Ishikawa (cell line): Measurements from ENCODE around the gene LPAR6.

Source experiments
- CEBPB ChIP-seq: IDR thresholded peaks from 2 replicates; pipeline ENCODE4 v1.6.1; 2012
- CREB1 ChIP-seq: IDR thresholded peaks from 2 replicates; pipeline ENCODE4 v1.6.1; 2012; ENCODE audit warnings: low read depth
- EGR1 ChIP-seq: IDR thresholded peaks from 2 replicates; pipeline ENCODE4 v1.6.1; 2012
- EP300 ChIP-seq: IDR thresholded peaks from 2 replicates; pipeline ENCODE4 v1.6.1; 2012; ENCODE audit warnings: borderline replicate concordance
- FOXM1 ChIP-seq: IDR thresholded peaks from 2 replicates; pipeline ENCODE4 v1.6.1; 2012; ENCODE audit warnings: low read depth, borderline replicate concordance
- NFIC ChIP-seq: IDR thresholded peaks from 2 replicates; pipeline ENCODE4 v1.6.1; 2012
- RAD21 ChIP-seq: IDR thresholded peaks from 2 replicates; pipeline ENCODE4 v1.6.1; 2012; ENCODE audit warnings: low read depth
- TAF1 ChIP-seq: IDR thresholded peaks from 2 replicates; pipeline ENCODE4 v1.6.1; 2012; ENCODE audit warnings: low read depth, mild to moderate bottlenecking
- TCF12 ChIP-seq: IDR thresholded peaks from 2 replicates; pipeline ENCODE4 v1.6.1; 2012; ENCODE audit warnings: low read depth
- TEAD4 ChIP-seq: IDR thresholded peaks from 2 replicates; pipeline ENCODE4 v1.6.1; 2012
- YY1 ChIP-seq: IDR thresholded peaks from 2 replicates; pipeline ENCODE4 v1.6.1; 2012; ENCODE audit warnings: low read depth
- ZBTB7A ChIP-seq: IDR thresholded peaks from 2 replicates; pipeline ENCODE4 v1.6.1; 2012; ENCODE audit warnings: low read depth
- TF ChIP-seq, protein P1 (sequence below): IDR thresholded peaks from 2 replicates; pipeline ENCODE4 v1.6.1; 2012; ENCODE audit warnings: low read depth, mild to moderate bottlenecking
- TF ChIP-seq, protein P2 (sequence below): IDR thresholded peaks from 2 replicates; pipeline ENCODE4 v1.6.1; 2012
- TF ChIP-seq, protein P3 (sequence below): IDR thresholded peaks from 2 replicates; pipeline ENCODE4 v1.6.1; 2012

The LPAR6 gene

DNA sequence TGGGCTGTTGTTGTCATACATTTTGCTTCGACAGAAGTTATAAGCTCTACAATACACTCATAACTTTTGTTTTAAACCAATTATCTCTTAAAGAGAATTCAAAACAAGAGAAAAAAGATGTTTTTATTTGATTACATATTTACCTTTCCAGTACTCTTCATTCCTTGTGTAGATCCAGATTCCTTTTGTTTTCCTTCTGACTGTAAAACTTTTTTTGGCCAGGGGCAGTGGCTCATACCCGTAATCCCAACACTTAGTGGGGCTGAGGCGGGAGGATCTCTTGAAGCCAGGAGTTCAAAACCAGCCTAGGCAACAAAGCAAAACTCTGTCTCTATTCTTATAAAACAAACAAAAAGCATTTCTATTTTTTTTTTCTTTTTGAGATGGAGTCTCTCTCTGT lies 21.7 kb downstream of the LPAR6 start:
- no peak for TF ChIP-seq YY1
- no peak for TF ChIP-seq EP300

DNA sequence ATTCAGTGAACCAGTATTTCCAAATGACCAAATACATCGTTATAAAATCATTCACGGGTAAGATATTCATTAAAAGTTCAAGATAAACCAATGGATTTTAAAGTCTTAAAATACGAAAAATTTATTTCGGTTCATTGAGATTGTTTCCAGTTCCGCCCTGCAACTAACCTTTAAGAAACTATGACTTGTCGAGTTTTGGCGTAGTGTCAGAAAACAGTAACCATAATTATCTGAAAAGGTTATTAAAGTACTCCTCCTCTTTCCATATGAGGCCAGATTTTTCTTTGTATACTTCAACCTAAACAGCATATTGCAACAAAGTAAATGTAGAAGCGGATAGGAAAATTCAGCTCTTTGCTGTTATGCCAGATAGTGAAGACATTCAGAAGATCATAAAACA lies 26.1 kb downstream of the LPAR6 start:
- TF ChIP-seq CEBPB (no peak), YY1 (no peak), TCF12 (no peak), EP300 (no peak), RAD21 (no peak), FOXM1 (no peak)

DNA sequence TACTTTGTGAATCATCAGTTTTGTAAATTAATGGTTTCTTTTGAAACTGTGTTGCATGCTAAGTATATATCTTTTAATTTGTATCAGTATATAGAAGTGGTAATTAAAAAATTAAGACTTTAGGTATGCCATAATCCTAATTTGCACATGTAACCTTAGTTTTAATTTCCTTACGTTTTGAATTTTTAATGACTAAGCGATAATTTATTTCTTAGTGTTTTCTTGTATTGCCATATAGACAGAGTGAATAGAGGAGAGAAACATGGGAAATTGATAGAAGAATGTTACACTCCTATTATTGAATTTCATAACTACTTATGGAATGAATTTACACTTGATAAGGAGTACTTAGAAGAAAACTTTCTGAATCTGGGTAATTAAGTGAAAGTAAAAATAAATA lies 29.5 kb downstream of the LPAR6 start:
- TF ChIP-seq TCF12, result no peak
- no peak for TF ChIP-seq RAD21
- TF ChIP-seq TEAD4, result no peak
- TF ChIP-seq, protein P1, sequence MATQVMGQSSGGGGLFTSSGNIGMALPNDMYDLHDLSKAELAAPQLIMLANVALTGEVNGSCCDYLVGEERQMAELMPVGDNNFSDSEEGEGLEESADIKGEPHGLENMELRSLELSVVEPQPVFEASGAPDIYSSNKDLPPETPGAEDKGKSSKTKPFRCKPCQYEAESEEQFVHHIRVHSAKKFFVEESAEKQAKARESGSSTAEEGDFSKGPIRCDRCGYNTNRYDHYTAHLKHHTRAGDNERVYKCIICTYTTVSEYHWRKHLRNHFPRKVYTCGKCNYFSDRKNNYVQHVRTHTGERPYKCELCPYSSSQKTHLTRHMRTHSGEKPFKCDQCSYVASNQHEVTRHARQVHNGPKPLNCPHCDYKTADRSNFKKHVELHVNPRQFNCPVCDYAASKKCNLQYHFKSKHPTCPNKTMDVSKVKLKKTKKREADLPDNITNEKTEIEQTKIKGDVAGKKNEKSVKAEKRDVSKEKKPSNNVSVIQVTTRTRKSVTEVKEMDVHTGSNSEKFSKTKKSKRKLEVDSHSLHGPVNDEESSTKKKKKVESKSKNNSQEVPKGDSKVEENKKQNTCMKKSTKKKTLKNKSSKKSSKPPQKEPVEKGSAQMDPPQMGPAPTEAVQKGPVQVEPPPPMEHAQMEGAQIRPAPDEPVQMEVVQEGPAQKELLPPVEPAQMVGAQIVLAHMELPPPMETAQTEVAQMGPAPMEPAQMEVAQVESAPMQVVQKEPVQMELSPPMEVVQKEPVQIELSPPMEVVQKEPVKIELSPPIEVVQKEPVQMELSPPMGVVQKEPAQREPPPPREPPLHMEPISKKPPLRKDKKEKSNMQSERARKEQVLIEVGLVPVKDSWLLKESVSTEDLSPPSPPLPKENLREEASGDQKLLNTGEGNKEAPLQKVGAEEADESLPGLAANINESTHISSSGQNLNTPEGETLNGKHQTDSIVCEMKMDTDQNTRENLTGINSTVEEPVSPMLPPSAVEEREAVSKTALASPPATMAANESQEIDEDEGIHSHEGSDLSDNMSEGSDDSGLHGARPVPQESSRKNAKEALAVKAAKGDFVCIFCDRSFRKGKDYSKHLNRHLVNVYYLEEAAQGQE, result no peak
- no peak for TF ChIP-seq ZBTB7A
- TF ChIP-seq, protein P2, sequence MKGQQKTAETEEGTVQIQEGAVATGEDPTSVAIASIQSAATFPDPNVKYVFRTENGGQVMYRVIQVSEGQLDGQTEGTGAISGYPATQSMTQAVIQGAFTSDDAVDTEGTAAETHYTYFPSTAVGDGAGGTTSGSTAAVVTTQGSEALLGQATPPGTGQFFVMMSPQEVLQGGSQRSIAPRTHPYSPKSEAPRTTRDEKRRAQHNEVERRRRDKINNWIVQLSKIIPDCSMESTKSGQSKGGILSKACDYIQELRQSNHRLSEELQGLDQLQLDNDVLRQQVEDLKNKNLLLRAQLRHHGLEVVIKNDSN, result no peak
- no peak for TF ChIP-seq YY1
- TF ChIP-seq FOXM1, result no peak
- no peak for TF ChIP-seq CREB1
- TF ChIP-seq TAF1, result no peak
- TF ChIP-seq NFIC, result no peak
- TF ChIP-seq, protein P3, sequence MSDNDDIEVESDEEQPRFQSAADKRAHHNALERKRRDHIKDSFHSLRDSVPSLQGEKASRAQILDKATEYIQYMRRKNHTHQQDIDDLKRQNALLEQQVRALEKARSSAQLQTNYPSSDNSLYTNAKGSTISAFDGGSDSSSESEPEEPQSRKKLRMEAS, result no peak
- TF ChIP-seq EGR1, result no peak

DNA sequence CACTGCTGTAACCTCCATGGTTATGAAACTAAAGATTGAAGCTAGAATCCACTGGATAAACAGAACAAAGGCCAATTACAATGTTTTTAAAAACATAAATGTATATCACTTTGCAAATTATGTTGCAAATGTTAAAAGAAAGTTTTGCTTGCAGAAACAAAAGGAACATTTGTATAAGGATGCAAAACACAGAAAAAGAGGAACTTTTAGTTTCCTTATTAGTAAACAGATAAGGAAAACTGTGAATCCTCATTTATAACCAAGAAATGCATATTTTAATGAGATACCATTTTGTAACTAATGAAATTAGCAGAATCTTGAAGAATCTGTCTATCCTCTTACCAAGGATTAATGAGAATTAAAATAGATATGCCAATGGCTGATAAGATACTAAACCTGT lies 32.3 kb downstream of the LPAR6 start:
- TF ChIP-seq CEBPB (no peak), YY1 (no peak), EGR1 (no peak), CREB1 (no peak), RAD21 (no peak), FOXM1 (no peak), TCF12 (no peak), TAF1 (no peak)
- TF ChIP-seq, protein P3, result no peak
- TF ChIP-seq, protein P1, result no peak

DNA sequence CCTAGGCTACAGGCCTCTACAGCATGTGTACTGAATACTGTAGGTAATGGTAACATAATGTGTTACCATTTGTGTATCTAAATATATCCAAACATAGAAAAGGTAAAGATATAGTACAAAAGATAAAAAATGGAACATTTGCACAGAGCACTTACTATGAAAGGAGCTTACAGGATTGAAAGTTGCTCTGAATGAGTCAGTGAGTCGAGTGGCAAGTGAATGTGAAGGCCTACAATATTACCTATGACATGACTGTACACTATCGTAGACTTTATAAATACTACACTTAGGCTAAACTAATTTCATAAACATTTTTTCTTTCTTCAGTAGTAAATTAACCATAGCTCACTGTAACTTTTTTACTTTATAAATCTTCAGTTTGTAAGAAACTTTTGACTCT lies 35.1 kb downstream of the LPAR6 start:
- TF ChIP-seq ZBTB7A (no peak), EGR1 (no peak), FOXM1 (no peak), CREB1 (no peak), YY1 (no peak), TEAD4 (no peak), RAD21 (no peak), TAF1 (no peak), EP300 (no peak), TCF12 (no peak), NFIC (no peak), CEBPB (no peak)
- TF ChIP-seq, protein P2, result no peak
- TF ChIP-seq, protein P1, result no peak
- TF ChIP-seq, protein P3, result no peak
